ENCODE data around the gene NR1H2. TPM values are rescaled to one million over a fixed set of nuclear protein-coding genes. Genes with fewer than 3 reads are reported as not detected.
A peak's percentile ranks its signal among the peaks of the same experiment; 100 is the strongest.

NR1H2 gene
- total RNA-seq, 1 donor from 2014 or later, result 44.2 TPM

DNA sequence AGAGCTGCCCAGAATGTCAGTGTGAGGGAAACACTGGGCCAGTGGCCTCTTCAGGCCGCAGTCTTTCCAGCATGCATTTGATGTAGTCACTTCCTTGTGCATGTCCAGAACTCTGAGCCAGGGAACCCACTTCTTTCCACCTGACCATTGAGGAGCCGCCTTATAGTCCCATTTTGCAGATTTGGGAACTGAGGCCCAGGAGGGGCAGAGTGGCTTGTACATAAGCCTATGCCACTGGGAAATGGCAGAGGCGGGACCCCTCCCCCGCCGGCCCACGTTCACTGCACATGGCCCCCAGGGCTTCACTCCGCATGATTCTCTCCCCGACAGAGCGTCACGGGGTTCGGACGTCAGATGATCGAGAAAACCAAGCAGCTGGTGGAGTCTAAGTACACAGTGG, 36.8 kb downstream of the NR1H2 start:
- no peak for TF ChIP-seq CTCF (IDR thresholded peaks at IDR 0.05; ENCODE audit: insufficient read depth, low read length, severe bottlenecking)
- FAIRE-seq (no peak), DNase-seq (ENCODE audit: low read depth) (no peak)
- Histone ChIP-seq H3K36me3 (ENCODE audit: control insufficient read depth, insufficient read depth, low read length) (peaks cover 1% of the 10 kb centered on the region), H3K27me3 (ENCODE audit: control insufficient read depth, insufficient read depth, low read length) (no peaks in the 10 kb centered on the region), H3K4me3 (ENCODE audit: low read depth, low read length) (no peak overlapping the region)

DNA sequence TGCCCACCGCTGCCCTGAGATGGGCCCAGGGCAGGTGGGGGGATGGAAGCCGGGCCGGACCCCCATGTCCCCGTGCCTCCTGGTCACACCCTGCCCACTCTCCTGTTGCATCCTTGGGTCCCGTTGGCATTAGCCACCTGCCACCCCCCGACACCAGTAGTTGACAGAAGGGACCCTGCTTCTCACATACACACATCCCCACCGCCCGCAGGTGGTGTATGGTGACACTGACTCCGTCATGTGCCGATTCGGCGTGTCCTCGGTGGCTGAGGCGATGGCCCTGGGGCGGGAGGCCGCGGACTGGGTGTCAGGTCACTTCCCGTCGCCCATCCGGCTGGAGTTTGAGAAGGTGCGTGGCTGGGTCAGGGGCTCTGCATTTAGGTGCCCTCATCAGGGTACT, 37.3 kb downstream of the NR1H2 start:
- DNase-seq (ENCODE audit: low read depth), result no peak
- TF ChIP-seq CTCF (IDR thresholded peaks at IDR 0.05; ENCODE audit: insufficient read depth, low read length, severe bottlenecking), result no peak
- H3K4me3 ChIP-seq (ENCODE audit: low read depth, low read length), result no peak overlapping the region
- H3K36me3 ChIP-seq (ENCODE audit: control insufficient read depth, insufficient read depth, low read length), result peaks cover 1% of the 10 kb centered on the region
- no peaks in the 10 kb centered on the region for H3K27me3 ChIP-seq (ENCODE audit: control insufficient read depth, insufficient read depth, low read length)
- no peak for FAIRE-seq

- Histone ChIP-seq H3K4me3 (ENCODE audit: low read depth, low read length) (no peak overlapping the region), H3K36me3 (ENCODE audit: control insufficient read depth, insufficient read depth, low read length) (no peaks in the 10 kb centered on the region), H3K27me3 (ENCODE audit: control insufficient read depth, insufficient read depth, low read length) (peaks cover 3% of the 10 kb centered on the region)
- DNase-seq (ENCODE audit: low read depth), result peak; percentile 28
- no peak for FAIRE-seq
- peak; percentile 93 for TF ChIP-seq CTCF (IDR thresholded peaks at IDR 0.05; ENCODE audit: insufficient read depth, low read length, severe bottlenecking)
Measured at GRCh38 chr19:50414864-50415660, 38.8 kb downstream of the NR1H2 start.

DNA sequence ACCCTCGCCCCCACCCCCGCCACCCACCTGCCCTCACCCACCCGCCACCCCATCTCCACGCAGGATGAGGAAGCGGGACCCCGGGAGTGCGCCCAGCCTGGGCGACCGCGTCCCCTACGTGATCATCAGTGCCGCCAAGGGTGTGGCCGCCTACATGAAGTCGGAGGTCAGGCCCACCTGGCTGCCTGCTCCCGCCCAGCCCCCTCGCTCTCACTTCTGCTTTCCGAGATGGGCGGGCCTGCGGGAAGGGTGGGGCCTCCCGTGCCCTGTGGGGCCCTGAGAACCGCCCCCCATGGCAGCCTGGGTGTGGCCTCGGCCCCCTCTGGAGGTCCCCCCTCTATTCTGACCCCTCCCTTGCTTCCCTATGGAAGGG, 39.4 kb downstream of the NR1H2 start:
- H3K27me3 ChIP-seq (ENCODE audit: control insufficient read depth, insufficient read depth, low read length), result peaks cover 3% of the 10 kb centered on the region
- no peak overlapping the region for H3K4me3 ChIP-seq (ENCODE audit: low read depth, low read length)
- TF ChIP-seq CTCF (IDR thresholded peaks at IDR 0.05; ENCODE audit: insufficient read depth, low read length, severe bottlenecking), result no peak
- no peaks in the 10 kb centered on the region for H3K36me3 ChIP-seq (ENCODE audit: control insufficient read depth, insufficient read depth, low read length)
- FAIRE-seq (no peak), DNase-seq (ENCODE audit: low read depth) (no peak)

- H3K36me3 ChIP-seq (ENCODE audit: control insufficient read depth, insufficient read depth, low read length), result no peaks in the 10 kb centered on the region
- FAIRE-seq (no peak), DNase-seq (ENCODE audit: low read depth) (no peak)
- TF ChIP-seq CTCF (IDR thresholded peaks at IDR 0.05; ENCODE audit: insufficient read depth, low read length, severe bottlenecking), result no peak
- H3K4me3 ChIP-seq (ENCODE audit: low read depth, low read length), result no peak overlapping the region
- H3K27me3 ChIP-seq (ENCODE audit: control insufficient read depth, insufficient read depth, low read length), result peaks cover 3% of the 10 kb centered on the region
Measured at GRCh38 chr19:50416034-50416977, 40.0 kb downstream of the NR1H2 start.
